ENCODE data around the gene ACR. TPM values are rescaled to one million over a fixed set of nuclear protein-coding genes. Genes with fewer than 3 reads are reported as not detected.
"Not testable (repeated sequence)": the region's sequence is repeated elsewhere in the genome, so short reads cannot be mapped to it uniquely, and the experiment has no call there.

ACR gene
- total and polyA plus RNA-seq, 8 donors = 0.27 to 1.4 (median 0.56) TPM; not detected in 1

- H3K4me3 ChIP-seq; ATAC-seq; DNase-seq; H3K9me3 ChIP-seq; H3K36me3 ChIP-seq; H3K27ac ChIP-seq; H3K4me1 ChIP-seq; intact Hi-C loops (cut with DNase I); H3K27me3 ChIP-seq: not testable (repeated sequence)
Measured at GRCh38 chr22:50755251-50755650, 17.2 kb downstream of the ACR start.

- H3K4me1 ChIP-seq; intact Hi-C loops (cut with DNase I); H3K27ac ChIP-seq; H3K9me3 ChIP-seq; H3K36me3 ChIP-seq; ATAC-seq; H3K27me3 ChIP-seq; DNase-seq: not testable (repeated sequence)
- H3K4me3 ChIP-seq = peak overlapping the region in 1 of 2 donors; percentile 42
Measured at GRCh38 chr22:50756406-50756805, 18.4 kb downstream of the ACR start.

DNA sequence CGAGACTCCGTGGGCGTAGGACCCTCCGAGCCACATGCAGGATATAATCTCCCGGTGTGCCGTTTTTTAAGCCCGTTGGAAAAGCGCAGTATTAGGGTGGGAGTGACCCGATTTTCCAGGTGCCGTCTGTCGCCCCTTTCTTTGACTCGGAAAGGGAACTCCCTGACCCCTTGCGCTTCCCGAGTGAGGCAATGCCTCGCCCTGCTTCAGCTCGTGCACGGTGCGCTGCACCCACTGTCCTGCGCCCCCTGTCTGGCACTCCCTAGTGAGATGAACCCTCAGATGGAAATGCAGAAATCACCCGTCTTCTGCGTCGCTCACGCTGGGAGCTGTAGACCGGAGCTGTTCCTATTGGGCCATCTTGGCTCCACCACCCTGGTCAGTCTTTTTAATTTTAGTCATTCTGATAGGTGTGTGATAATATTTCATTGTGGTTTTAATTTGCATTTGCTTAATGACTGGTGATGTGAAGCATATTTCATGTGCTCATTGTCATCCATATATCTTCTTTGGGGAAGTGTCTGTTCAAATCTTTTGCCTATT is 19.0 kb downstream of the ACR start:
- H3K36me3 ChIP-seq; H3K4me1 ChIP-seq; intact Hi-C loops (cut with DNase I); H3K27me3 ChIP-seq; H3K9me3 ChIP-seq: not testable (repeated sequence)
- TF ChIP-seq, protein P1, sequence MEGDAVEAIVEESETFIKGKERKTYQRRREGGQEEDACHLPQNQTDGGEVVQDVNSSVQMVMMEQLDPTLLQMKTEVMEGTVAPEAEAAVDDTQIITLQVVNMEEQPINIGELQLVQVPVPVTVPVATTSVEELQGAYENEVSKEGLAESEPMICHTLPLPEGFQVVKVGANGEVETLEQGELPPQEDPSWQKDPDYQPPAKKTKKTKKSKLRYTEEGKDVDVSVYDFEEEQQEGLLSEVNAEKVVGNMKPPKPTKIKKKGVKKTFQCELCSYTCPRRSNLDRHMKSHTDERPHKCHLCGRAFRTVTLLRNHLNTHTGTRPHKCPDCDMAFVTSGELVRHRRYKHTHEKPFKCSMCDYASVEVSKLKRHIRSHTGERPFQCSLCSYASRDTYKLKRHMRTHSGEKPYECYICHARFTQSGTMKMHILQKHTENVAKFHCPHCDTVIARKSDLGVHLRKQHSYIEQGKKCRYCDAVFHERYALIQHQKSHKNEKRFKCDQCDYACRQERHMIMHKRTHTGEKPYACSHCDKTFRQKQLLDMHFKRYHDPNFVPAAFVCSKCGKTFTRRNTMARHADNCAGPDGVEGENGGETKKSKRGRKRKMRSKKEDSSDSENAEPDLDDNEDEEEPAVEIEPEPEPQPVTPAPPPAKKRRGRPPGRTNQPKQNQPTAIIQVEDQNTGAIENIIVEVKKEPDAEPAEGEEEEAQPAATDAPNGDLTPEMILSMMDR (IDR thresholded peaks at IDR 0.05) = peak in 1 of 2 donors; percentile 28
- DNase-seq = peak in 1 of 4 donors; percentile 67
- peak overlapping the region; percentile 42 to 53 for H3K4me3 ChIP-seq
- peak; percentile 53 for ATAC-seq
- peak overlapping the region in 1 of 2 donors; percentile 39 for H3K27ac ChIP-seq

GRCh38 chr22:50759597-50760341 is 21.8 kb downstream of the ACR start:
- H3K9me3 ChIP-seq; H3K36me3 ChIP-seq; ATAC-seq; H3K4me3 ChIP-seq; H3K27me3 ChIP-seq; intact Hi-C loops (cut with DNase I); H3K27ac ChIP-seq; H3K4me1 ChIP-seq; DNase-seq: not testable (repeated sequence)

DNA sequence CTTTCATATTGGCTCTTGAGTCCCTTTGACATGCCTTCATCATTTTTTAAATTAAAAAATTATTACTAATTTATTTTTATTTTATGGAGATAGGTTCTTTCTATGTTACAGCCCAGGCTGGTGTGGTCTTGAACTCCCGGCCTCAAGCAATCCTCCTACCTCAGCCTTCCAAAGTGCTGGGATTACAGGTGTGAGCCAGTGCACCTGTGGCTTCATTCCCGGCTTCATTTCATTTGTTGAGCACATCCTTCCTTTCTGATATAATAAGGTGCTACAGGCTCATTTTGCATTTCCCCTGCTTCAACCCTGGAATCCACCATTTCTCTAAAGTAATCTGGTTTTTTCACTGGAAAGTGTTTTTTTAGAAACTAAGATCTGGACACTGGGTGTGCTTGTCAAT is 23.8 kb downstream of the ACR start:
- DNase-seq; H3K9me3 ChIP-seq; H3K27ac ChIP-seq; H3K36me3 ChIP-seq; H3K4me1 ChIP-seq; intact Hi-C loops (cut with DNase I); H3K27me3 ChIP-seq; H3K4me3 ChIP-seq; ATAC-seq: not testable (repeated sequence)

DNA sequence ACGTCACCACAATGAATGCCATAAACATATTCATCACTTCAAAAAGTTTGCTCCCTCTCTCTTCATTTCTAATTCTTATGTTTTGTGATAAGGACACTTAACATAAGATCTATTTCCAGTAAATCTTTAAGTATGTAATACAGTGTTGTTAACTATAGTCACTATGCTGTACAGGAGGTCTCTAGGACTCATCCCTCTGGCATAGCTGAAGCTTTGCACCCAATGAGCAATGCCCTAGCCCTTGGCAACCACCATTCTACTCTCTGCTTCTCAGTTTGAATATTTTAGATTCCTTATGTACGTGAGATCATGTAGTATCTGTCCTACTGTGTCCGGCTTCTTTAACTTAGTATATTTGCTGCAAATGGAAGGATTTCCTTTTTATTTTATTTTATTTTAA is 26.3 kb downstream of the ACR start:
- H3K27me3 ChIP-seq; intact Hi-C loops (cut with DNase I); H3K4me1 ChIP-seq; ATAC-seq; H3K4me3 ChIP-seq; H3K9me3 ChIP-seq; H3K36me3 ChIP-seq; H3K27ac ChIP-seq; DNase-seq: not testable (repeated sequence)

DNA sequence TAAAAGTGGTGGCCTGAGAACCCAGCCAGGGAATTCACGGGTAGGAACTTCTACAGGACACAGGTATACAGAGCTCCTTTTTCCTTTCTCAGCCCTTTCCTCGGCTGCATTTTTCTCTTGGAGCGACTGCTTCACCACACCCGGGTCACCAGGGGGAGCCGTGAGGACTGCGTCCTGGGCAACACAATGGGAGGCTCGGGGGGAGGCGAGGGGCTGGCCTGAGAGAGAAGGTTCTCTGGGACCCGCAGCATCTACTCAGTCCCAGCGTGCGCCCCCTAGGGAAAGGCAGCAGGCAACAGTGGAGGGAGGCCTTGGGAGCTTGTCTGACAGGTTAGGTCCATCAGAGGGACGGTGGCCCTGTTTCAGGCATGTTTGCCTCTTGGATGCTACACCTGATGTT is 37.1 kb downstream of the ACR start:
- H3K36me3 ChIP-seq; H3K4me1 ChIP-seq; H3K4me3 ChIP-seq; H3K9me3 ChIP-seq; intact Hi-C loops (cut with DNase I); H3K27me3 ChIP-seq; H3K27ac ChIP-seq: not testable (repeated sequence)
- ATAC-seq (peak; percentile 65), DNase-seq (peak in 3 of 4 donors; percentile 34 to 61 (median 51))
- TF ChIP-seq, protein P1 (IDR thresholded peaks at IDR 0.05) = peak; percentile 14 to 34

- H3K36me3 ChIP-seq; H3K27me3 ChIP-seq; H3K4me3 ChIP-seq; DNase-seq; H3K27ac ChIP-seq; H3K9me3 ChIP-seq; intact Hi-C loops (cut with DNase I); H3K4me1 ChIP-seq: not testable (repeated sequence)
- ATAC-seq = peak; percentile 58
Measured at GRCh38 chr22:50777631-50778030, 39.6 kb downstream of the ACR start.

DNA sequence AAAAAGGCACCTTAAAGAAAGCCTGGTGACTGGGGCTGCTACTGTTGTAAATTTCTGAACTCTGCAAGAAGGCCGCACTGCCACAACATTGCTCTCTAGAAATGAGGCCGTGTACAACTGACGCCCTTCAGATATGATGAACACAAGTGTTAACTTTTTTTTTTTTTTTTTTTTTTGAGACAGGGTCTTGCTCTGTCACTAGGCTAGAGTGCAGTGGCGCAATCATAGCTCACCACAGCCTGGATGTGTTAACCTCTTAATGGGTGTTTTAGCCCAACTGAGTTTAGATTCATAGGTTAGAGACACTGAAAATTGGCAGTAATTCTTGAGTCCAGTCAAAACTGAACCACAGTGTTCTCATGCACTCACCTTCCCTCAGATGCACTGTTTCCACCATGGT is 42.2 kb downstream of the ACR start:
- H3K27ac ChIP-seq; DNase-seq; H3K9me3 ChIP-seq; ATAC-seq; intact Hi-C loops (cut with DNase I); H3K4me3 ChIP-seq; H3K27me3 ChIP-seq; H3K4me1 ChIP-seq; H3K36me3 ChIP-seq: not testable (repeated sequence)

DNA sequence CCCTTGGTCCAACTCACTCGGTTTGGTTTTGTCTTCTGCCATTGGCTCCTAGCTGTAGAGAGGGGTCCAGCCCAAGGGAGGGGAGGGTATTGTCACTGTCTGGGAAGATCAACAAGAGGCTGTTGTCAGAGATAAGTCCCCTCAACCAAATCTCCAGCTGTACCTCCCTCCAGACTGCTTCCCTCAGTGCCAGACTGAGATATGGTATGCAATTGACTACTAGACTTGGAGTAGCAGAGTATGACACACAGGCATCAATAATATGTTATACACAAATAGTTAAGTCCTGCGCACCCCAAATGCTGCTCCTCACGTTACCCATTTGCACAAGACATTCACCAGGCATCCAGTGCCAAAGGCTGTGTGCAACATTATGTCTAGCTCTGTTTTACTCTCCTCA is 44.2 kb downstream of the ACR start:
- intact Hi-C loops (cut with DNase I); ATAC-seq: not testable (repeated sequence)

GRCh38 chr22:50783033-50783879 is 45.3 kb downstream of the ACR start, which contains the start of gene RABL2B:
TSS of gene RABL2B (minus strand) at chr22:50783636. CDS start at chr22:50782294, 1,342 bp downstream.
- H3K9me3 ChIP-seq; H3K36me3 ChIP-seq; H3K27me3 ChIP-seq; H3K27ac ChIP-seq; intact Hi-C loops (cut with DNase I); H3K4me1 ChIP-seq: not testable (repeated sequence)
- DNase-seq = peak; percentile 87 to 98 (median 92)
- H3K4me3 ChIP-seq = peak within 1 kb of the TSS; percentile 38 to 52
- peak; percentile 99 for ATAC-seq

More for the DNA sequence above, 44.2 kb downstream of the ACR start:
- not testable (repeated sequence) for H3K9me3 ChIP-seq, H3K36me3 ChIP-seq, H3K4me1 ChIP-seq, H3K27ac ChIP-seq, H3K4me3 ChIP-seq, H3K27me3 ChIP-seq, DNase-seq
